Thyroid gland (tissue), 4 donors: Measurements from ENCODE around the gene ERC1. TPM values are rescaled to one million over a fixed set of nuclear protein-coding genes. Genes with fewer than 3 reads are reported as not detected.

Experiments used
- DNase-seq, 2 donors: peaks; one replicate each; pipeline ENCODE4 v3.0.0-alpha.2; 2019
- H3K27ac ChIP-seq, 3 donors: fragments of 200-600 bp; sonication (generic); 1 replicate in 2 of 3; 2 replicates in 1 of 3; pipeline ENCODE4 v1.5.1; 2016 to 2019; ENCODE audit warnings: mild to moderate bottlenecking in 1 of 3, moderate library complexity in 1 of 3
- H3K27me3 ChIP-seq: fragments of 200-600 bp; sonication (generic); one replicate; pipeline ENCODE4 v1.5.1; 2019
- H3K36me3 ChIP-seq, 2 donors: fragments of 200-600 bp; sonication (generic); one replicate each; pipeline ENCODE4 v1.5.1; 2016 to 2019
- H3K4me1 ChIP-seq, 2 donors: fragments of 200-600 bp; sonication (generic); one replicate each; pipeline ENCODE4 v1.5.1; 2017 to 2019
- H3K4me3 ChIP-seq, 3 donors: fragments of 200-600 bp; sonication (generic); replicated peaks in 1 of 3; 1 replicate in 2 of 3; 2 replicates in 1 of 3; pipeline ENCODE4 v1.5.1; 2016; ENCODE audit warnings: mild to moderate bottlenecking in 1 of 3
- H3K9me3 ChIP-seq: fragments of 200-600 bp; sonication (generic); one replicate; pipeline ENCODE4 v1.5.1; 2017
- CTCF ChIP-seq, 6 experiments: fragments of 200-600 bp in 3 of 6; fragments of 450-650 bp in 3 of 6; sonication (generic) in 3 of 6; IDR thresholded peaks; one replicate each; pipeline ENCODE4 v1.5.1; 2016 to 2019; ENCODE audit warnings: antibody characterized with exemption in 6 of 6, mild to moderate bottlenecking in 2 of 6, inconsistent platforms in 1 of 6, moderate library complexity in 1 of 6
- POLR2A ChIP-seq, 2 donors: fragments of 450-650 bp; IDR thresholded peaks; one replicate each; pipeline ENCODE4 v1.6.1; 2017; ENCODE audit warnings: antibody characterized with exemption in 2 of 2, mild to moderate bottlenecking in 2 of 2, moderate library complexity in 1 of 2
- WGBS, 2 donors: methylation state at CpG; one replicate each; pipeline ENCODE4 v1.1.5; 2017; 5-methylcytosine and 5-hydroxymethylcytosine counted together
- intact Hi-C: fragments of 100-400 bp; cut with DNase I; formaldehyde crosslinking; loops from one replicate; pipeline ENCODE4 v1.15.1; 2023
- total RNA-seq, 4 donors: library from RNA; depleted of rRNA; stranded (reverse); fragments of >200 nt; gene quantifications; one replicate each; pipeline ENCODE4 v1.2.3, GENCODE V29; 2016

Gene ERC1
- total RNA-seq, 4 donors from 2014 or later: 39.8 to 84.2 (median 75.8) TPM

- peak in 1 of 2 donors; percentile 17 for DNase-seq
- no peaks in the 10 kb centered on the region for H3K9me3 ChIP-seq
- no peak overlapping the region for H3K27ac ChIP-seq
- H3K4me1 ChIP-seq: peaks cover 7 to 27% of the 10 kb centered on the region in 2 donors
- no peaks in the 10 kb centered on the region for H3K27me3 ChIP-seq
- H3K4me3 ChIP-seq: no peak overlapping the region
- intact Hi-C loops: no loop called here
- TF ChIP-seq CTCF (IDR thresholded peaks at IDR 0.05) (no peak), POLR2A (IDR thresholded peaks at IDR 0.05) (no peak)
- H3K36me3 ChIP-seq: no peaks in the 10 kb centered on the region
- 39 to 46% methylated on average over 3 of the region's 3 CpGs for WGBS, 2 donors
Measured at GRCh38 chr12:1435456-1435855, 444.4 kb downstream of the ERC1 start.

GRCh38 chr12:1436015-1436414 lies 445.0 kb downstream of the ERC1 start:
- intact Hi-C loops: no loop called here
- Histone ChIP-seq H3K27me3 (no peaks in the 10 kb centered on the region), H3K4me3 (no peak overlapping the region), H3K9me3 (no peaks in the 10 kb centered on the region), H3K4me1 (peaks cover 7 to 27% of the 10 kb centered on the region in 2 donors), H3K27ac (no peak overlapping the region), H3K36me3 (no peaks in the 10 kb centered on the region)
- TF ChIP-seq POLR2A (IDR thresholded peaks at IDR 0.05): no peak
- 93 to 97% methylated on average over 6 of the region's 6 CpGs for WGBS, 2 donors
- no peak for DNase-seq

GRCh38 chr12:1436981-1437380 lies 446.0 kb downstream of the ERC1 start:
- H3K4me1 ChIP-seq: peaks cover 7 to 27% of the 10 kb centered on the region in 2 donors
- no peak overlapping the region for H3K4me3 ChIP-seq
- no peaks in the 10 kb centered on the region for H3K36me3 ChIP-seq
- no peaks in the 10 kb centered on the region for H3K9me3 ChIP-seq
- TF ChIP-seq CTCF (IDR thresholded peaks at IDR 0.05): no peak
- TF ChIP-seq POLR2A (IDR thresholded peaks at IDR 0.05): no peak
- H3K27ac ChIP-seq: no peak overlapping the region
- 37 to 64% methylated on average over 3 of the region's 3 CpGs for WGBS, 2 donors
- DNase-seq: no peak
- intact Hi-C loops: no loop called here
- no peaks in the 10 kb centered on the region for H3K27me3 ChIP-seq

GRCh38 chr12:1439201-1439600 lies 448.2 kb downstream of the ERC1 start:
- H3K4me1 ChIP-seq: peaks cover 7 to 27% of the 10 kb centered on the region in 2 donors
- intact Hi-C loops: no loop called here
- no peaks in the 10 kb centered on the region for H3K27me3 ChIP-seq
- H3K36me3 ChIP-seq: no peaks in the 10 kb centered on the region
- DNase-seq: peak in 1 of 2 donors; percentile 5
- no peak overlapping the region for H3K4me3 ChIP-seq
- H3K9me3 ChIP-seq: no peaks in the 10 kb centered on the region
- WGBS, 2 donors: 57 to 67% methylated on average over 1 of the region's 1 CpG
- H3K27ac ChIP-seq: peak overlapping the region in 1 of 3 donors; percentile 33
- TF ChIP-seq POLR2A (IDR thresholded peaks at IDR 0.05) (no peak), CTCF (IDR thresholded peaks at IDR 0.05) (no peak)

GRCh38 chr12:1439687-1440086 lies 448.7 kb downstream of the ERC1 start:
- Histone ChIP-seq H3K4me3 (no peak overlapping the region), H3K36me3 (no peaks in the 10 kb centered on the region), H3K4me1 (peaks cover 7 to 27% of the 10 kb centered on the region in 2 donors), H3K27ac (no peak overlapping the region), H3K9me3 (no peaks in the 10 kb centered on the region), H3K27me3 (no peaks in the 10 kb centered on the region)
- intact Hi-C loops: no loop called here
- 42 to 48% methylated on average over 3 of the region's 3 CpGs for WGBS, 2 donors
- TF ChIP-seq POLR2A (IDR thresholded peaks at IDR 0.05): no peak
- TF ChIP-seq CTCF (IDR thresholded peaks at IDR 0.05): no peak
- DNase-seq: no peak
